Measurements from ENCODE around the gene LRRC19. TPM values are rescaled to one million over a fixed set of nuclear protein-coding genes. Genes with fewer than 3 reads are reported as not detected.

Gene LRRC19
- total and polyA plus RNA-seq, 2 donors: under 0.01 TPM; not detected in 1

- Histone ChIP-seq H3K4me1 (ENCODE audit: control insufficient read depth in 2 of 2, insufficient read depth in 2 of 2, low read length in 2 of 2) (peaks cover 8 to 11% of the 10 kb centered on the region in 2 donors), H3K4me3 (ENCODE audit: low read length in 2 of 2) (peak overlapping the region; percentile 84 to 99), H3K36me3 (ENCODE audit: control insufficient read depth in 2 of 2, insufficient read depth in 2 of 2, low read length in 1 of 2) (peaks cover 0 to 6% of the 10 kb centered on the region in 2 donors), H3K9me3 (ENCODE audit: control insufficient read depth in 2 of 2, insufficient read depth in 1 of 2, low read length in 1 of 2) (no peaks in the 10 kb centered on the region), H3K27ac (ENCODE audit: low read depth in 1 of 2, low read length in 1 of 2) (peak overlapping the region in 1 of 2 donors; percentile 97), H3K27me3 (ENCODE audit: control insufficient read depth in 2 of 2, insufficient read depth in 1 of 2, low read length in 1 of 2) (no peaks in the 10 kb centered on the region)
- no peak for DNase-seq (ENCODE audit: low read depth in 6 of 9, low spot score in 9 of 9)
- 2% methylated on average over 9 of the region's 9 CpGs for WGBS
Observed at GRCh38 chr9:26947736-26948135, 57.7 kb downstream of the LRRC19 start.

- DNase-seq (ENCODE audit: low read depth in 6 of 9, low spot score in 9 of 9): peak; percentile 67 to 94 (median 87)
- Histone ChIP-seq H3K9me3 (ENCODE audit: control insufficient read depth in 2 of 2, insufficient read depth in 1 of 2, low read length in 1 of 2) (no peaks in the 10 kb centered on the region), H3K4me1 (ENCODE audit: control insufficient read depth in 2 of 2, insufficient read depth in 2 of 2, low read length in 2 of 2) (peaks cover 8 to 11% of the 10 kb centered on the region in 2 donors), H3K27ac (ENCODE audit: low read depth in 1 of 2, low read length in 1 of 2) (peak within 1 kb of the TSS; percentile 95 to 97), H3K36me3 (ENCODE audit: control insufficient read depth in 2 of 2, insufficient read depth in 2 of 2, low read length in 1 of 2) (peaks cover 0 to 6% of the 10 kb centered on the region in 2 donors), H3K27me3 (ENCODE audit: control insufficient read depth in 2 of 2, insufficient read depth in 1 of 2, low read length in 1 of 2) (no peaks in the 10 kb centered on the region), H3K4me3 (ENCODE audit: low read length in 2 of 2) (peak within 1 kb of the TSS; percentile 84 to 99)
- under 1% methylated on average over 76 of the region's 76 CpGs for WGBS
Observed at GRCh38 chr9:26946753-26947727, 58.4 kb downstream of the LRRC19 start, which contains the start of gene PLAA. Gene PLAA, minus strand, starts transcription at chr9:26947242. Its CDS starts 197 bp downstream, at chr9:26947045.

GRCh38 chr9:26945591-26945990 is 59.9 kb downstream of the LRRC19 start:
- no peak overlapping the region for H3K27ac ChIP-seq (ENCODE audit: low read depth in 1 of 2, low read length in 1 of 2)
- no peak for DNase-seq (ENCODE audit: low read depth in 6 of 9, low spot score in 9 of 9)
- H3K4me1 ChIP-seq (ENCODE audit: control insufficient read depth in 2 of 2, insufficient read depth in 2 of 2, low read length in 2 of 2): peaks cover 8 to 11% of the 10 kb centered on the region in 2 donors
- WGBS: 85% methylated on average over 2 of the region's 2 CpGs
- H3K4me3 ChIP-seq (ENCODE audit: low read length in 2 of 2): peak overlapping the region; percentile 84 to 99
- H3K27me3 ChIP-seq (ENCODE audit: control insufficient read depth in 2 of 2, insufficient read depth in 1 of 2, low read length in 1 of 2): no peaks in the 10 kb centered on the region
- H3K36me3 ChIP-seq (ENCODE audit: control insufficient read depth in 2 of 2, insufficient read depth in 2 of 2, low read length in 1 of 2): peaks cover 0 to 6% of the 10 kb centered on the region in 2 donors
- H3K9me3 ChIP-seq (ENCODE audit: control insufficient read depth in 2 of 2, insufficient read depth in 1 of 2, low read length in 1 of 2): no peaks in the 10 kb centered on the region

Other genes with a start within 250 kb of the LRRC19 start
- 28.2 TPM for gene CAAP1, start 112.9 kb downstream of the LRRC19 start, total RNA-seq
- gene CAAP1, start 112.9 kb downstream of the LRRC19 start, polyA plus RNA-seq: 21.2 TPM
- 18.6 TPM for gene PLAA, start 58.4 kb downstream of the LRRC19 start, total RNA-seq
- gene PLAA, start 58.4 kb downstream of the LRRC19 start, polyA plus RNA-seq: 14.0 TPM
- gene IFT74, start 49.3 kb downstream of the LRRC19 start, total RNA-seq: 16.9 TPM
- 16.3 TPM for gene IFT74, start 49.3 kb downstream of the LRRC19 start, polyA plus RNA-seq
- gene TEK, start 103.6 kb upstream of the LRRC19 start, total RNA-seq: 2.4 TPM
- 2.3 TPM for gene TEK, start 103.6 kb upstream of the LRRC19 start, polyA plus RNA-seq

Data from thymus (tissue), 11 donors.